GM18870 (cell line): ENCODE data around the gene AGBL3.

Experiments
- ATAC-seq: cut with Tn5 transposase; IDR thresholded peaks from one replicate; pipeline ENCODE4 v1.9.1; 2021; ENCODE audit warnings: moderate library complexity; ENCODE audit not compliant: unreplicated experiment

The AGBL3 gene

GRCh38 chr7:135183478-135183877, 197.2 kb downstream of the AGBL3 start:
- ATAC-seq = no peak

GRCh38 chr7:135184254-135184841, 198.0 kb downstream of the AGBL3 start:
- ATAC-seq = no peak
